HG02885 (cell line): Measurements from ENCODE around the gene TCP11.
"Not testable (repeated sequence)": the region's sequence is repeated elsewhere in the genome, so short reads cannot be mapped to it uniquely, and the experiment has no call there.

Experiments used
- ATAC-seq: cut with Tn5 transposase; IDR thresholded peaks from one replicate; pipeline ENCODE4 v1.9.1; 2021; ENCODE audit warnings: mild to moderate bottlenecking; ENCODE audit not compliant: unreplicated experiment, poor library complexity

The TCP11 gene

GRCh38 chr6:35148167-35148741, 7.1 kb upstream of the TCP11 start:
- no peak for ATAC-seq

- no peak for ATAC-seq
Measured at GRCh38 chr6:35147486-35147885, 6.3 kb upstream of the TCP11 start.

- ATAC-seq = no peak
Measured at GRCh38 chr6:35147026-35147425, 5.9 kb upstream of the TCP11 start.

- no peak for ATAC-seq
Measured at GRCh38 chr6:35146453-35146852, 5.3 kb upstream of the TCP11 start.

- no peak for ATAC-seq
Measured at GRCh38 chr6:35145757-35146156, 4.6 kb upstream of the TCP11 start.

GRCh38 chr6:35142588-35143569, 1.7 kb upstream of the TCP11 start:
- ATAC-seq = no peak

GRCh38 chr6:35140639-35141006, 516 bp downstream of the TCP11 start:
- ATAC-seq = no peak

GRCh38 chr6:35139924-35140638, 1.1 kb downstream of the TCP11 start:
- no peak for ATAC-seq

GRCh38 chr6:35139470-35139869, 1.7 kb downstream of the TCP11 start:
- ATAC-seq = no peak

GRCh38 chr6:35138191-35138590, 2.9 kb downstream of the TCP11 start:
- ATAC-seq = not testable (repeated sequence)

GRCh38 chr6:35136185-35136584, 5.0 kb downstream of the TCP11 start:
- ATAC-seq = no peak

GRCh38 chr6:35128496-35128895, 12.6 kb downstream of the TCP11 start:
- no peak for ATAC-seq

- ATAC-seq = no peak
Measured at GRCh38 chr6:35128042-35128441, 13.1 kb downstream of the TCP11 start.

- no peak for ATAC-seq
Measured at GRCh38 chr6:35124356-35124755, 16.8 kb downstream of the TCP11 start.

- ATAC-seq = no peak
Measured at GRCh38 chr6:35120746-35121145, 20.4 kb downstream of the TCP11 start.

- ATAC-seq = no peak
Measured at GRCh38 chr6:35108309-35108885, 32.7 kb downstream of the TCP11 start.

GRCh38 chr6:35107761-35108160, 33.4 kb downstream of the TCP11 start:
- ATAC-seq = not testable (repeated sequence)

- not testable (repeated sequence) for ATAC-seq
Measured at GRCh38 chr6:35107208-35107607, 33.9 kb downstream of the TCP11 start.

- ATAC-seq = not testable (repeated sequence)
Measured at GRCh38 chr6:35106061-35106460, 35.1 kb downstream of the TCP11 start.

- ATAC-seq = no peak
Measured at GRCh38 chr6:35105078-35105477, 36.1 kb downstream of the TCP11 start.

GRCh38 chr6:35099116-35099515, 42.0 kb downstream of the TCP11 start:
- no peak for ATAC-seq
